Keratinocyte (primary cell): ENCODE data around the gene LZTR1. TPM values are rescaled to one million over a fixed set of nuclear protein-coding genes. Genes with fewer than 3 reads are reported as not detected.

Experiments used
- DNase-seq: peaks from one replicate; pipeline ENCODE4 v3.0.0-alpha.2; 2011; ENCODE audit warnings: low read depth, missing footprints, low spot score
- FAIRE-seq: peaks from 2 replicates; lab custom pipeline; 2011; peaks lifted over from hg19 to GRCh38; lab: Jason Lieb, UNC
- H2AFZ ChIP-seq: 2 replicates; pipeline ENCODE4 v1.6.0; 2012; ENCODE audit warnings: low read length, control low read depth, inconsistent platforms; ENCODE audit not compliant: control insufficient read depth
- H3K27ac ChIP-seq: 2 replicates; pipeline ENCODE4 v1.5.1; 2011; ENCODE audit warnings: low read length; ENCODE audit not compliant: control insufficient read depth, insufficient read depth
- H3K27me3 ChIP-seq: 3 replicates; pipeline ENCODE4 v1.6.0; 2011; ENCODE audit warnings: low read length; ENCODE audit not compliant: control insufficient read depth, insufficient read depth; ENCODE audit errors: extremely low read depth
- H3K36me3 ChIP-seq, 2 experiments: 2 replicates in 1 of 2; 3 replicates in 1 of 2; pipeline ENCODE4 v1.5.1; 2011; ENCODE audit warnings: low read length in 2 of 2, mild to moderate bottlenecking in 1 of 2; ENCODE audit not compliant: control insufficient read depth in 2 of 2, insufficient read depth in 2 of 2; ENCODE audit errors: extremely low read depth in 1 of 2
- H3K4me1 ChIP-seq: 3 replicates; pipeline ENCODE4 v1.5.1; 2011; ENCODE audit warnings: low read length; ENCODE audit not compliant: control insufficient read depth, insufficient read depth; ENCODE audit errors: extremely low read depth
- H3K4me2 ChIP-seq: 3 replicates; pipeline ENCODE4 v1.6.0; 2011; ENCODE audit warnings: low read depth, low read length; ENCODE audit not compliant: control insufficient read depth, insufficient read depth; ENCODE audit errors: extremely low read depth
- H3K4me3 ChIP-seq, 3 experiments: fragments of 200-600 bp in 1 of 3; sonication (generic) in 1 of 3; 2 replicates in 2 of 3; 3 replicates in 1 of 3; pipeline ENCODE4 v1.5.1; 2011 to 2016; ENCODE audit warnings: low read length in 3 of 3, mild to moderate bottlenecking in 3 of 3, control low read depth in 2 of 3, inconsistent platforms in 1 of 3, low read depth in 1 of 3, mixed read lengths in 1 of 3, mixed run types in 1 of 3, moderate library complexity in 1 of 3; ENCODE audit not compliant: control insufficient read depth in 2 of 3, insufficient read depth in 2 of 3; ENCODE audit errors: extremely low read depth in 1 of 3
- H3K79me2 ChIP-seq: 2 replicates; pipeline ENCODE4 v1.6.0; 2012; ENCODE audit warnings: low read length; ENCODE audit not compliant: control insufficient read depth, insufficient read depth
- H3K9ac ChIP-seq: 3 replicates; pipeline ENCODE4 v1.6.0; 2011; ENCODE audit warnings: low read length; ENCODE audit not compliant: control insufficient read depth, insufficient read depth; ENCODE audit errors: extremely low read depth
- H3K9me1 ChIP-seq: 3 replicates; pipeline ENCODE4 v1.6.0; 2011; ENCODE audit warnings: low read length; ENCODE audit not compliant: control insufficient read depth, insufficient read depth; ENCODE audit errors: extremely low read depth
- H3K9me3 ChIP-seq: 2 replicates; pipeline ENCODE4 v1.5.1; 2012; ENCODE audit warnings: low read depth, low read length; ENCODE audit not compliant: control insufficient read depth
- H4K20me1 ChIP-seq: 3 replicates; pipeline ENCODE4 v1.6.0; 2011; ENCODE audit warnings: low read length; ENCODE audit not compliant: control insufficient read depth, insufficient read depth; ENCODE audit errors: extremely low read depth
- EZH2 ChIP-seq: IDR thresholded peaks from one replicate; pipeline ENCODE4 v1.6.1; 2012; ENCODE audit warnings: inconsistent platforms, mild to moderate bottlenecking, low read length, moderate library complexity
- dilution Hi-C: fragments of 300-500 bp; cut with MboI; formaldehyde crosslinking; loops from one replicate; pipeline ENCODE4 v1.7.0; 2020; ENCODE audit warnings: low sequenced_read_pairs; ENCODE audit not compliant: extremely low pct_ligation_motif_present
- polyA plus RNA-seq, 5 experiments: library from polyadenylated mRNA; depleted of rRNA in 3 of 5; stranded (reverse) in 3 of 5; stranded (forward) in 1 of 5; unstranded in 1 of 5; fragments of >200 nt; gene quantifications; 1 replicate in 1 of 5; 2 replicates in 3 of 5; 3 replicates in 1 of 5; pipeline versions ENCODE4 v1.2.1 to v1.2.3, GENCODE V29; 2011 to 2012; ENCODE audit warnings: missing spikeins in 2 of 5, low read depth in 1 of 5, low replicate concordance in 1 of 5
- TF ChIP-seq, protein P1 (sequence below), 3 experiments: IDR thresholded peaks in 1 of 3; conservative IDR thresholded peaks in 1 of 3; optimal IDR thresholded peaks in 1 of 3; 2 replicates in 2 of 3; 3 replicates in 1 of 3; pipeline versions ENCODE3 to v1.5.1; 2011; ENCODE audit warnings: low read length in 3 of 3, mild to moderate bottlenecking in 3 of 3, moderate library complexity in 2 of 3, control low read depth in 1 of 3, inconsistent platforms in 1 of 3; ENCODE audit not compliant: insufficient read depth in 2 of 3; ENCODE audit errors: extremely low read depth in 1 of 3

Gene LZTR1
- polyA plus RNA-seq, 1 donor (not counting 4 experiments of a cell fraction or from before 2014, with no cell fraction given), result 37.0 TPM

DNA sequence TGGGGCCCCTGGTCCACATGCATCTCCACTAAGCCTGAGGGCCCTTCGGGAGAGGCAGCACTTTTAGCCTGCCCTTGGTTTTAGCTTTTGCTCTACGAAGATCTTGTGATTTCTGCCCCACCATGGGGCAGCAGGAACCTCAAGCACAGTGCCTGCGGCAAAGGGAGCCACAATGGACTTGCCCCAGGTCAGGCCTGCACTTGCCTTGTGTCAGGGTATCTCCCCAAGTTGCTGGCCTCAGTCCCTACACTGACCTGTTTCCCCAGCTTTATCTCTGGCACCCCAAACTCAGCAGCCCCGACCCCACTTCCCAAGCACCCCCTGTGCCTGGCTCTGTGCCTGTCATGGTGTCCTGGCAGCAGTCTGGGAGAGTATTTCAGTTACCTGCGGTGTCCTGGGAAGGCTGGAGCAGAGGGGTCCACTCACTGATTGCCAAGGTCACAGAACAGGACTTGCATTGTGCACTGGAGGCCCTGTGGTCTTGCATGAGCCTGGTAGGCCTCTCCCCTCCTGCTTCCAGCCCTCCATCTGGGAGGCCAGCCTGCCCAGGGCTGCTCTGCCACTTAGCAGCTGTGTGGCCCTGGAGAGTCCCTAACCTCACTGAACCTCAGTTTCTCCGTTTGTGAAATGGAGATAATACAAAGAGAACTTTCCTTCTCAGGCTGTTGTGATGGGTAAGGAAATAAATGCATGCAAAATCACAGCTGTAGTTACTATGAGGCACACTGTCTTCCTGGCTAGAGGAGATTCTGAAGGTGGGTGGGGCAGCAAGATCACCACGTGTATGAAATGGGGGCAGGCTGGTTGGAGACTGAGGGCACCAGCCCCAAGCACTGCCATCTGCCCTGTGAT lies 18.7 kb upstream of the LZTR1 start:
- DNase-seq (no peak), FAIRE-seq (no peak)
- H3K27me3 ChIP-seq, result peaks cover 11% of the 10 kb centered on the region
- H3K36me3 ChIP-seq, result no peaks in the 10 kb centered on the region
- H3K79me2 ChIP-seq, result no peaks in the 10 kb centered on the region
- dilution Hi-C loops, result no loop called here
- no peak overlapping the region for H2AFZ ChIP-seq
- H3K4me2 ChIP-seq, result no peak overlapping the region
- H4K20me1 ChIP-seq, result no peaks in the 10 kb centered on the region
- H3K9ac ChIP-seq, result no peak overlapping the region
- H3K9me3 ChIP-seq, result no peaks in the 10 kb centered on the region
- H3K4me3 ChIP-seq, result no peak overlapping the region
- peaks cover 17% of the 10 kb centered on the region for H3K4me1 ChIP-seq
- H3K9me1 ChIP-seq, result no peaks in the 10 kb centered on the region
- no peak overlapping the region for H3K27ac ChIP-seq
- no peak for TF ChIP-seq EZH2
- TF ChIP-seq, protein P1, sequence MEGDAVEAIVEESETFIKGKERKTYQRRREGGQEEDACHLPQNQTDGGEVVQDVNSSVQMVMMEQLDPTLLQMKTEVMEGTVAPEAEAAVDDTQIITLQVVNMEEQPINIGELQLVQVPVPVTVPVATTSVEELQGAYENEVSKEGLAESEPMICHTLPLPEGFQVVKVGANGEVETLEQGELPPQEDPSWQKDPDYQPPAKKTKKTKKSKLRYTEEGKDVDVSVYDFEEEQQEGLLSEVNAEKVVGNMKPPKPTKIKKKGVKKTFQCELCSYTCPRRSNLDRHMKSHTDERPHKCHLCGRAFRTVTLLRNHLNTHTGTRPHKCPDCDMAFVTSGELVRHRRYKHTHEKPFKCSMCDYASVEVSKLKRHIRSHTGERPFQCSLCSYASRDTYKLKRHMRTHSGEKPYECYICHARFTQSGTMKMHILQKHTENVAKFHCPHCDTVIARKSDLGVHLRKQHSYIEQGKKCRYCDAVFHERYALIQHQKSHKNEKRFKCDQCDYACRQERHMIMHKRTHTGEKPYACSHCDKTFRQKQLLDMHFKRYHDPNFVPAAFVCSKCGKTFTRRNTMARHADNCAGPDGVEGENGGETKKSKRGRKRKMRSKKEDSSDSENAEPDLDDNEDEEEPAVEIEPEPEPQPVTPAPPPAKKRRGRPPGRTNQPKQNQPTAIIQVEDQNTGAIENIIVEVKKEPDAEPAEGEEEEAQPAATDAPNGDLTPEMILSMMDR (optimal IDR thresholded peaks at IDR 0.05 in 1 of 3, IDR thresholded peaks at IDR 0.05 in 1 of 3, conservative IDR thresholded peaks at IDR 0.05 in 1 of 3; ENCODE audit: extremely low read depth in 1 of 3, insufficient read depth in 2 of 3, low read length in 3 of 3), result no peak

- DNase-seq (no peak), FAIRE-seq (no peak)
- Histone ChIP-seq H3K9ac (no peak overlapping the region), H3K79me2 (no peaks in the 10 kb centered on the region), H3K4me1 (peaks cover 17% of the 10 kb centered on the region), H3K9me1 (no peaks in the 10 kb centered on the region), H3K9me3 (no peaks in the 10 kb centered on the region), H3K4me2 (peak overlapping the region; percentile 75), H3K27ac (no peak overlapping the region), H2AFZ (no peak overlapping the region), H4K20me1 (no peaks in the 10 kb centered on the region), H3K27me3 (peaks cover 11% of the 10 kb centered on the region), H3K36me3 (no peaks in the 10 kb centered on the region), H3K4me3 (peak overlapping the region in 1 of 3 experiments; percentile 48)
- TF ChIP-seq, protein P1 (optimal IDR thresholded peaks at IDR 0.05 in 1 of 3, IDR thresholded peaks at IDR 0.05 in 1 of 3, conservative IDR thresholded peaks at IDR 0.05 in 1 of 3; ENCODE audit: extremely low read depth in 1 of 3, insufficient read depth in 2 of 3, low read length in 3 of 3), result no peak
- no peak for TF ChIP-seq EZH2
- dilution Hi-C loops, result no loop called here
Measured at GRCh38 chr22:20964090-20964798, 17.9 kb upstream of the LZTR1 start.
